B cell (primary cell): Measurements from ENCODE around the gene POU2F3. TPM values are rescaled to one million over a fixed set of nuclear protein-coding genes. Genes with fewer than 3 reads are reported as not detected.
A peak's percentile ranks its signal among the peaks of the same experiment; 100 is the strongest.

ENCODE experiments used
- ATAC-seq: fragments of 200-7000 bp; cut with Tn5 transposase; one replicate; pipeline ENCODE4 v1.10.0; 2021; ENCODE audit warnings: low read depth, mild to moderate bottlenecking, moderate number of reproducible peaks, moderate library complexity
- CTCF ChIA-PET: fragments of 350-600 bp; sonication (Branson Sonifier 250); formaldehyde crosslinking; loops from one replicate; lab custom pipeline; 2021; ENCODE audit warnings: antibody characterized with exemption, inconsistent platforms; lab: Charles Lee
- POLR2A ChIA-PET: fragments of 350-600 bp; sonication (Branson Sonifier 250); formaldehyde crosslinking; loops from one replicate; lab custom pipeline; 2021; ENCODE audit warnings: antibody characterized with exemption; lab: Charles Lee
- DNase-seq: peaks from one replicate; pipeline ENCODE4 v3.0.0; 2013
- H2AFZ ChIP-seq: 2 replicates; pipeline ENCODE4 v1.6.1; 2012; ENCODE audit warnings: mild to moderate bottlenecking, low read depth, low read length; ENCODE audit not compliant: insufficient read depth, poor library complexity, severe bottlenecking
- H3K27ac ChIP-seq, 2 donors: 1 replicate in 1 of 2; 2 replicates in 1 of 2; pipeline ENCODE4 v1.5.1; 2012 to 2013; ENCODE audit warnings: low read length in 2 of 2, mild to moderate bottlenecking in 2 of 2, moderate library complexity in 1 of 2
- H3K27me3 ChIP-seq, 4 experiments: fragments of 200-600 bp in 1 of 4; sonication (generic) in 1 of 4; replicated peaks in 1 of 4; 1 replicate in 2 of 4; 2 replicates in 2 of 4; pipeline versions ENCODE4 v1.6.1 to v1.7.0; 2013 to 2016; ENCODE audit warnings: low read length in 3 of 4, mild to moderate bottlenecking in 2 of 4, mixed read lengths in 1 of 4, moderate library complexity in 1 of 4; ENCODE audit not compliant: insufficient read depth in 4 of 4, control insufficient read depth in 3 of 4; ENCODE audit errors: control extremely low read depth in 1 of 4
- H3K36me3 ChIP-seq, 2 experiments: replicated peaks in 1 of 2; 1 replicate in 1 of 2; 2 replicates in 1 of 2; pipeline versions ENCODE4 v1.6.1 to v1.7.1; 2013; ENCODE audit warnings: low read length in 1 of 2; ENCODE audit not compliant: insufficient read depth in 2 of 2, control insufficient read depth in 1 of 2; ENCODE audit errors: control extremely low read depth in 1 of 2, extremely low read depth in 1 of 2
- H3K4me1 ChIP-seq, 2 donors: fragments of 200-600 bp in 1 of 2; sonication (generic) in 1 of 2; 1 replicate in 1 of 2; 2 replicates in 1 of 2; pipeline versions ENCODE4 v1.5.1 to v1.6.1; 2013 to 2017; ENCODE audit warnings: low read length in 2 of 2; ENCODE audit not compliant: control insufficient read depth in 2 of 2, insufficient read depth in 2 of 2
- H3K4me2 ChIP-seq: replicated peaks from 2 replicates; pipeline ENCODE3; 2012; ENCODE audit warnings: mild to moderate bottlenecking, low read depth, low read length; ENCODE audit not compliant: poor library complexity, severe bottlenecking
- H3K4me3 ChIP-seq, 5 experiments: fragments of 200-600 bp in 1 of 5; sonication (generic) in 1 of 5; 1 replicate in 3 of 5; 2 replicates in 2 of 5; pipeline versions ENCODE4 v1.5.1 to v1.7.0; 2011 to 2016; ENCODE audit warnings: low read length in 4 of 5, mild to moderate bottlenecking in 4 of 5, low read depth in 2 of 5, control low read depth in 1 of 5, moderate library complexity in 1 of 5; ENCODE audit not compliant: insufficient read depth in 1 of 5; ENCODE audit errors: control extremely low read depth in 1 of 5, extremely low read depth in 1 of 5
- H3K79me2 ChIP-seq: fragments of 200-600 bp; sonication (generic); one replicate; pipeline ENCODE4 v1.6.0; 2016; ENCODE audit warnings: low read length; ENCODE audit not compliant: control insufficient read depth, insufficient read depth
- H3K9ac ChIP-seq: fragments of 200-600 bp; sonication (generic); 2 replicates; pipeline ENCODE4 v1.6.1; 2017; ENCODE audit warnings: mild to moderate bottlenecking, low read length, moderate library complexity
- H3K9me3 ChIP-seq, 3 donors: one replicate each; pipeline versions ENCODE4 v1.6.1 to v1.7.1; 2013; ENCODE audit warnings: low read length in 2 of 3; ENCODE audit not compliant: control insufficient read depth in 2 of 3, insufficient read depth in 1 of 3; ENCODE audit errors: control extremely low read depth in 1 of 3
- H4K20me1 ChIP-seq: 2 replicates; pipeline ENCODE4 v1.6.0; 2012; ENCODE audit warnings: mild to moderate bottlenecking, low read length; ENCODE audit not compliant: insufficient read depth, control insufficient read depth, poor library complexity, severe bottlenecking
- H3K27ac Mint-ChIP-seq: one replicate; pipeline ENCODE4 v1.8.0; 2021; ENCODE audit warnings: mixed read lengths
- H3K27me3 Mint-ChIP-seq: one replicate; pipeline ENCODE4 v1.8.0; 2021; ENCODE audit warnings: mixed read lengths
- H3K4me1 Mint-ChIP-seq: one replicate; pipeline ENCODE4 v1.8.0; 2021; ENCODE audit warnings: mixed read lengths
- H3K4me3 Mint-ChIP-seq: one replicate; pipeline ENCODE4 v1.8.0; 2021; ENCODE audit warnings: mixed read lengths
- H3K9me3 Mint-ChIP-seq: one replicate; pipeline ENCODE4 v1.8.0; 2022; ENCODE audit warnings: mixed read lengths; ENCODE audit not compliant: insufficient read depth
- CTCF ChIP-seq: fragments of 200-600 bp; IDR thresholded peaks from one replicate; pipeline ENCODE4 v1.8.0; 2022; ENCODE audit warnings: antibody characterized with exemption, mild to moderate bottlenecking
- EZH2 ChIP-seq: IDR thresholded peaks from 2 replicates; pipeline ENCODE4 v1.6.1; 2012; ENCODE audit warnings: borderline replicate concordance, low read depth, mild to moderate bottlenecking, moderate library complexity, low read length; ENCODE audit not compliant: insufficient read depth, poor library complexity, severe bottlenecking
- WGBS: methylation state at CpG from one replicate; pipeline ENCODE4 v1.1.5; 2013; ENCODE audit warnings: missing lambda C conversion rate; ENCODE audit not compliant: insufficient coverage; 5-methylcytosine and 5-hydroxymethylcytosine counted together
- intact Hi-C: fragments of 100-400 bp; cut with micrococcal nuclease; formaldehyde crosslinking; loops from one replicate; pipeline ENCODE4 v1.10.0; 2022
- polyA plus RNA-seq: library from polyadenylated mRNA; depleted of rRNA; stranded (reverse); fragments of >200 nt; gene quantifications from 2 replicates; pipeline ENCODE4 v1.2.3, GENCODE V29; 2012
- total RNA-seq, 2 donors: library from RNA; stranded (reverse); fragments of 120-200 nt in 1 of 2; gene quantifications; 1 replicate in 1 of 2; 2 replicates in 1 of 2; pipeline versions ENCODE4 v1.2.3 to v1.2.4, GENCODE V29; 2013 to 2022

The POU2F3 gene
- total and polyA plus RNA-seq, 2 donors (not counting 1 experiment from before 2014, with no cell fraction given) = not detected

GRCh38 chr11:120210626-120211521 lies 29.1 kb upstream of the POU2F3 start, which contains the start of gene OAF:
OAF (plus strand) TSS chr11:120211032; CDS start chr11:120211280, 248 bp downstream.
- DNase-seq (peak; percentile 81), ATAC-seq (peak; percentile 85)
- POLR2A ChIA-PET = no interaction called here
- no peak for TF ChIP-seq CTCF
- no peak for TF ChIP-seq EZH2
- no peaks in the 10 kb centered on the region for H4K20me1 ChIP-seq
- peaks cover 12% of the 10 kb centered on the region for H3K4me1 Mint-ChIP-seq
- intact Hi-C loops = loop anchor here (2.0 kb wide), 1 partner anchor 482 kb away; the partner anchor contains the start of gene NECTIN1
- peaks cover 0 to 9% (median 3%) of the 10 kb centered on the region in 4 experiments for H3K27me3 ChIP-seq
- H2AFZ ChIP-seq = peak within 1 kb of the TSS; percentile 87
- no peaks in the 10 kb centered on the region for H3K9me3 ChIP-seq
- H3K9me3 Mint-ChIP-seq = no peaks in the 10 kb centered on the region
- peak within 1 kb of the TSS; percentile 6 for H3K27ac Mint-ChIP-seq
- H3K36me3 ChIP-seq = no peaks in the 10 kb centered on the region
- WGBS = under 1% methylated on average over 103 of the region's 108 CpGs
- no peaks in the 10 kb centered on the region for H3K79me2 ChIP-seq
- H3K4me3 ChIP-seq = peak within 1 kb of the TSS; percentile 51 to 74 (median 64)
- no peak within 1 kb of the TSS for H3K27ac ChIP-seq
- H3K4me2 ChIP-seq = peak within 1 kb of the TSS; percentile 84
- H3K4me1 ChIP-seq = peaks cover 7 to 17% of the 10 kb centered on the region in 2 donors
- peak within 1 kb of the TSS; percentile 93 for H3K4me3 Mint-ChIP-seq
- CTCF ChIA-PET = no interaction called here
- H3K9ac ChIP-seq = peak within 1 kb of the TSS; percentile 68
- H3K27me3 Mint-ChIP-seq = peaks cover 56% of the 10 kb centered on the region
